ENCODE results near the gene ZP3. TPM values are rescaled to one million over a fixed set of nuclear protein-coding genes. Genes with fewer than 3 reads are reported as not detected.
"Not testable (repeated sequence)": the region's sequence is repeated elsewhere in the genome, so short reads cannot be mapped to it uniquely, and the experiment has no call there.

The ZP3 gene
- total and polyA plus RNA-seq, 2 experiments from 2014 or later: 4.5 to 4.9 TPM

GRCh38 chr7:76409537-76409936 is 15.2 kb upstream of the ZP3 start, which contains the start of gene SSC4D:
TSS of gene SSC4D (minus strand) at chr7:76409697. CDS start at chr7:76404439, 5,258 bp downstream.
- Histone ChIP-seq H3K9ac (no peak within 1 kb of the TSS), H2AFZ (no peak within 1 kb of the TSS), H3K4me1 (ENCODE audit: insufficient read depth) (no peaks in the 10 kb centered on the region), H3K4me3 (no peak within 1 kb of the TSS), H3K9me2 (ENCODE audit: insufficient read depth) (no peaks in the 10 kb centered on the region), H3F3A (ENCODE audit: insufficient read depth) (no peaks in the 10 kb centered on the region), H3K9me3 (ENCODE audit: low read depth) (no peaks in the 10 kb centered on the region), H3K79me2 (ENCODE audit: insufficient read depth) (no peaks in the 10 kb centered on the region), H3K27ac (no peak within 1 kb of the TSS), H4K20me1 (ENCODE audit: insufficient read depth) (no peaks in the 10 kb centered on the region), H3K27me3 (replicated peaks; ENCODE audit: insufficient read depth) (no peaks in the 10 kb centered on the region), H3K36me3 (ENCODE audit: low read depth) (no peaks in the 10 kb centered on the region), H3K4me2 (ENCODE audit: unreplicated experiment) (no peak within 1 kb of the TSS)
- DNase-seq: no peak
- TF ChIP-seq EZH2 (IDR thresholded peaks at IDR 0.05; ENCODE audit: insufficient read depth, poor library complexity, severe bottlenecking): no peak
- no peak for TF ChIP-seq EZH2phosphoT487 (IDR thresholded peaks at IDR 0.05; ENCODE audit: insufficient read depth, low read depth)
- WGBS, 2 experiments (ENCODE audit: low coverage in 1 of 2, low lambda C conversion rate in 2 of 2, missing lambda C conversion rate in 2 of 2): 37 to 46% methylated on average over 6 of the region's 6 CpGs
- in situ Hi-C loops (cut with MboI): no loop called here

GRCh38 chr7:76411626-76412025 is 13.1 kb upstream of the ZP3 start:
- Histone ChIP-seq H3K27ac (no peak overlapping the region), H3K9ac (no peak overlapping the region), H3K4me2 (ENCODE audit: unreplicated experiment) (no peak overlapping the region), H3K4me3 (no peak overlapping the region), H4K20me1 (ENCODE audit: insufficient read depth) (no peaks in the 10 kb centered on the region), H3K36me3 (ENCODE audit: low read depth) (no peaks in the 10 kb centered on the region), H3K27me3 (replicated peaks; ENCODE audit: insufficient read depth) (no peaks in the 10 kb centered on the region), H3K79me2 (ENCODE audit: insufficient read depth) (no peaks in the 10 kb centered on the region), H3K9me3 (ENCODE audit: low read depth) (no peaks in the 10 kb centered on the region), H3K4me1 (ENCODE audit: insufficient read depth) (no peaks in the 10 kb centered on the region), H3F3A (ENCODE audit: insufficient read depth) (no peaks in the 10 kb centered on the region), H2AFZ (no peak overlapping the region), H3K9me2 (ENCODE audit: insufficient read depth) (no peaks in the 10 kb centered on the region)
- WGBS, 2 experiments (ENCODE audit: low coverage in 1 of 2, low lambda C conversion rate in 2 of 2, missing lambda C conversion rate in 2 of 2): 64 to 82% methylated on average over 1 of the region's 1 CpG
- no peak for DNase-seq
- TF ChIP-seq EZH2 (IDR thresholded peaks at IDR 0.05; ENCODE audit: insufficient read depth, poor library complexity, severe bottlenecking): no peak
- in situ Hi-C loops (cut with MboI): no loop called here

DNA sequence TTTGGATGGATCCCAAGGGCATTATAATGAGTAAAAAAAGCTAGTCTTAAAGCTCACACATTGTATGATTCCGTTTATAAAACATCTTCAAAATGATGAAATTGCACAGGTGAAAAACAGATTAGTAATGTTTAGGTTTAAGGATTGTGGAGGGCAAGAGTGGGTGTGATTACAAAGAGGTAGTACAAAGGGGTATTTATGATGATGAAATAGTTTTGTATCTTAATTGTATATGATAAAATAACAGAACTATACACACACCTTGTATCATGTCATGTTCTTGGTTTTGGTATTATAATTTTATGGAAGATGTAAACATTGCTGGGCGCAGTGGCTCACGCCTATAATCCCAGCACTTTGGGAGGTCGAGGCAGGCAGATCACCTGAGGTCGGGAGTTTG is 12.5 kb upstream of the ZP3 start:
- Histone ChIP-seq H3F3A (ENCODE audit: insufficient read depth) (no peaks in the 10 kb centered on the region), H3K27me3 (replicated peaks; ENCODE audit: insufficient read depth) (no peaks in the 10 kb centered on the region), H2AFZ (no peak overlapping the region), H3K4me2 (ENCODE audit: unreplicated experiment) (no peak overlapping the region), H3K27ac (no peak overlapping the region), H3K9me2 (ENCODE audit: insufficient read depth) (no peaks in the 10 kb centered on the region), H3K9ac (no peak overlapping the region), H3K79me2 (ENCODE audit: insufficient read depth) (no peaks in the 10 kb centered on the region), H3K9me3 (ENCODE audit: low read depth) (no peaks in the 10 kb centered on the region), H3K4me1 (ENCODE audit: insufficient read depth) (no peaks in the 10 kb centered on the region), H3K4me3 (no peak overlapping the region), H3K36me3 (ENCODE audit: low read depth) (no peaks in the 10 kb centered on the region), H4K20me1 (ENCODE audit: insufficient read depth) (no peaks in the 10 kb centered on the region)
- TF ChIP-seq EZH2phosphoT487 (IDR thresholded peaks at IDR 0.05; ENCODE audit: insufficient read depth, low read depth) (no peak), EZH2 (IDR thresholded peaks at IDR 0.05; ENCODE audit: insufficient read depth, poor library complexity, severe bottlenecking) (no peak)
- 72 to 73% methylated on average over 5 of the region's 5 CpGs for WGBS, 2 experiments (ENCODE audit: low coverage in 1 of 2, low lambda C conversion rate in 2 of 2, missing lambda C conversion rate in 2 of 2)
- in situ Hi-C loops (cut with MboI): no loop called here
- no peak for DNase-seq

DNA sequence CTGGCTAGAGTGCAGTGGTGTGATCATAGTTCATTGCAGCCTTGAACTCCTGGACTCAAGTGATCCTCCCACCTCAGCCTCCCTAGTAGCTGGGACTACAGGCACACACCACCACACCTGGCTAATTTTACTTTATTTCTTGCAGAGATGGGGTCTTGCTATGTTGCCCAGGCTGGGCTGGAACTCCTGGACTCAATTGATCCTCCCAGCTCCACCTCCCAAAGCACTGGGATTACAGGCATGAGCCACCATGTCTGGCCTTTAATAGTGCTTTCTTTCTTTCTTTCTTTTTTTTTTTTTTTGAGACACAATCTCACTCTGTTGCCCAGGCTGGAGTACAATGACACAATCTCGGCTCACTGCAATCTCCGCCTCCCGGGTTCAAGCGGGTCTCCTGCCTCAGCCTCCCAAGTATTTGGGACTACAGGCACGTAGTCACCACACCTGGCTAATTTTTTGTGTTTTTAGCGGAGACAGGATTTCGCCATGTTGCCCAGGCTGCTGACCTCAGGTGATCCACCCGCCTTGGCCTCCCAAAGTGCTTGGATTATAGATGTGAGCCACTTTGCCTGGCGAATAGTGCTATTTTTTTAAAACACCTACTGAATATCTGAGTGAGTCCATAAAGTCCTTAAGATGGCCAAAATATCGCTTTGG is 7.0 kb upstream of the ZP3 start:
- H3K9me2 ChIP-seq (ENCODE audit: insufficient read depth); H2AFZ ChIP-seq; DNase-seq; H3K27me3 ChIP-seq (replicated peaks; ENCODE audit: insufficient read depth); in situ Hi-C loops (cut with MboI); H3K9me3 ChIP-seq (ENCODE audit: low read depth); H3K79me2 ChIP-seq (ENCODE audit: insufficient read depth); H3K27ac ChIP-seq; H3K9ac ChIP-seq; H3K4me2 ChIP-seq (ENCODE audit: unreplicated experiment); H3K36me3 ChIP-seq (ENCODE audit: low read depth); H3K4me3 ChIP-seq; H4K20me1 ChIP-seq (ENCODE audit: insufficient read depth); H3F3A ChIP-seq (ENCODE audit: insufficient read depth): not testable (repeated sequence)
- 86 to 89% methylated on average over 10 of the region's 10 CpGs for WGBS, 2 experiments (ENCODE audit: low coverage in 1 of 2, low lambda C conversion rate in 2 of 2, missing lambda C conversion rate in 2 of 2)
- H3K4me1 ChIP-seq (ENCODE audit: insufficient read depth): peaks cover 11% of the 10 kb centered on the region

DNA sequence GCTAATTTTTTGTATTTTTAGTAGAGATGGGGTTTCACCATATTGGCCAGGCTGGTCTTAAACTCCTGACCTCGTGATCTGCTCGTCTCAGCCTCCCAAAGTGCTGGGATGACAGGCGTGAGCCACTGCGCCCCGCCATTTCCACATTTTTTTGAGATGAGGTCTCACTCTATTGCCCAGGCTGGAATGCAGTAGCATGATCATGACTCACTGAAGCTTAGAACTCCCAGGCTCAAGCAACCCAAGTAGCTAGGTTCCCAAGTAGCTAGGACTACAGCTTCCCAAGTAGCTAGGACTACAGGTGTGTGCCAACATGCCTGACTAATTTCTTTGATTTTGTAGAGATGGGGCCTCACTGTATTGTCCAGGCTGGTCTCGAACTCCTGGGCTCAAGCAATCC is 3.7 kb upstream of the ZP3 start:
- H3K4me2 ChIP-seq (ENCODE audit: unreplicated experiment): peak overlapping the region; percentile 16
- H3F3A ChIP-seq (ENCODE audit: insufficient read depth); H3K9me3 ChIP-seq (ENCODE audit: low read depth); H4K20me1 ChIP-seq (ENCODE audit: insufficient read depth); in situ Hi-C loops (cut with MboI); H3K79me2 ChIP-seq (ENCODE audit: insufficient read depth); H3K4me3 ChIP-seq; H3K27me3 ChIP-seq (replicated peaks; ENCODE audit: insufficient read depth); H3K36me3 ChIP-seq (ENCODE audit: low read depth); H3K9me2 ChIP-seq (ENCODE audit: insufficient read depth): not testable (repeated sequence)
- WGBS, 2 experiments (ENCODE audit: low coverage in 1 of 2, low lambda C conversion rate in 2 of 2, missing lambda C conversion rate in 2 of 2): 7% methylated on average over 6 of the region's 6 CpGs
- peak overlapping the region; percentile 76 for H3K27ac ChIP-seq
- peaks cover 22% of the 10 kb centered on the region for H3K4me1 ChIP-seq (ENCODE audit: insufficient read depth)
- H2AFZ ChIP-seq: peak overlapping the region; percentile 49; the same call in 1 of the 2 replicates
- H3K9ac ChIP-seq: peak overlapping the region; percentile 40
- DNase-seq: peak; percentile 96
